Natural killer cell (primary cell): Measurements from ENCODE around the gene USP48. TPM values are rescaled to one million over a fixed set of nuclear protein-coding genes. Genes with fewer than 3 reads are reported as not detected.
A peak's percentile ranks its signal among the peaks of the same experiment; 100 is the strongest.

Experiments
- ATAC-seq, 3 donors: fragments of 150-1000 bp in 2 of 3; fragments of 200-7000 bp in 1 of 3; cut with Tn5 transposase; 1 replicate in 1 of 3; 2 replicates in 2 of 3; pipeline ENCODE4 v1.10.0; 2021; ENCODE audit warnings: mild to moderate bottlenecking in 2 of 3, moderate library complexity in 2 of 3
- DNase-seq, 2 donors: peaks; one replicate each; pipeline versions ENCODE4 v3.0.0 to v3.0.0-alpha.2; 2013 to 2021; ENCODE audit warnings: mixed read lengths in 1 of 2
- H3K27ac ChIP-seq: one replicate; pipeline ENCODE4 v1.5.1; 2013; ENCODE audit warnings: mild to moderate bottlenecking, low read length
- H3K27me3 ChIP-seq: one replicate; pipeline ENCODE4 v1.6.1; 2013; ENCODE audit warnings: low read length; ENCODE audit not compliant: control insufficient read depth, insufficient read depth
- H3K36me3 ChIP-seq: one replicate; pipeline ENCODE4 v1.6.1; 2013; ENCODE audit warnings: low read length; ENCODE audit not compliant: control insufficient read depth, insufficient read depth
- H3K4me1 ChIP-seq: one replicate; pipeline ENCODE4 v1.6.1; 2013; ENCODE audit warnings: low read length; ENCODE audit not compliant: control insufficient read depth, insufficient read depth
- H3K4me3 ChIP-seq: one replicate; pipeline ENCODE4 v1.5.1; 2013; ENCODE audit warnings: low read length
- H3K9me3 ChIP-seq: one replicate; pipeline ENCODE4 v1.6.1; 2013; ENCODE audit warnings: low read length; ENCODE audit not compliant: control insufficient read depth, insufficient read depth
- H3K27ac Mint-ChIP-seq, 2 donors: one replicate each; pipeline ENCODE4 v1.8.0; 2022; ENCODE audit warnings: mild to moderate bottlenecking in 2 of 2, mixed read lengths in 2 of 2, moderate library complexity in 1 of 2
- H3K27me3 Mint-ChIP-seq, 2 donors: one replicate each; pipeline ENCODE4 v1.8.0; 2022; ENCODE audit warnings: low read depth in 2 of 2, mixed read lengths in 2 of 2
- H3K36me3 Mint-ChIP-seq: one replicate; pipeline ENCODE4 v1.8.0; 2022; ENCODE audit warnings: mixed read lengths
- H3K4me1 Mint-ChIP-seq, 2 donors: one replicate each; pipeline ENCODE4 v1.8.0; 2022; ENCODE audit warnings: mixed read lengths in 2 of 2
- H3K4me3 Mint-ChIP-seq: one replicate; pipeline ENCODE4 v1.8.0; 2022; ENCODE audit warnings: mild to moderate bottlenecking, moderate library complexity, mixed read lengths
- H3K9me3 Mint-ChIP-seq, 2 donors: one replicate each; pipeline ENCODE4 v1.8.0; 2022; ENCODE audit warnings: mixed read lengths in 2 of 2
- WGBS: methylation state at CpG from one replicate; pipeline ENCODE4 v1.1.7; 2013; ENCODE audit warnings: missing lambda C conversion rate; ENCODE audit not compliant: insufficient coverage; 5-methylcytosine and 5-hydroxymethylcytosine counted together
- intact Hi-C: fragments of 100-400 bp; cut with micrococcal nuclease; formaldehyde crosslinking; loops from one replicate; pipeline ENCODE4 v1.14.2; 2022
- total RNA-seq, 4 donors: library from RNA; stranded (reverse); fragments of 120-200 nt in 1 of 4; gene quantifications; one replicate each; pipeline versions ENCODE4 v1.2.3 to v1.2.4, GENCODE V29; 2013 to 2022
- TF ChIP-seq, protein P1 (sequence below): fragments of 200-600 bp; IDR thresholded peaks from one replicate; pipeline ENCODE4 v1.8.0; 2022; ENCODE audit warnings: antibody characterized with exemption

The USP48 gene
- total RNA-seq, 3 donors from 2014 or later (not counting 1 experiment from before 2014, with no cell fraction given) = 71.4 to 127 (median 90.5) TPM

DNA sequence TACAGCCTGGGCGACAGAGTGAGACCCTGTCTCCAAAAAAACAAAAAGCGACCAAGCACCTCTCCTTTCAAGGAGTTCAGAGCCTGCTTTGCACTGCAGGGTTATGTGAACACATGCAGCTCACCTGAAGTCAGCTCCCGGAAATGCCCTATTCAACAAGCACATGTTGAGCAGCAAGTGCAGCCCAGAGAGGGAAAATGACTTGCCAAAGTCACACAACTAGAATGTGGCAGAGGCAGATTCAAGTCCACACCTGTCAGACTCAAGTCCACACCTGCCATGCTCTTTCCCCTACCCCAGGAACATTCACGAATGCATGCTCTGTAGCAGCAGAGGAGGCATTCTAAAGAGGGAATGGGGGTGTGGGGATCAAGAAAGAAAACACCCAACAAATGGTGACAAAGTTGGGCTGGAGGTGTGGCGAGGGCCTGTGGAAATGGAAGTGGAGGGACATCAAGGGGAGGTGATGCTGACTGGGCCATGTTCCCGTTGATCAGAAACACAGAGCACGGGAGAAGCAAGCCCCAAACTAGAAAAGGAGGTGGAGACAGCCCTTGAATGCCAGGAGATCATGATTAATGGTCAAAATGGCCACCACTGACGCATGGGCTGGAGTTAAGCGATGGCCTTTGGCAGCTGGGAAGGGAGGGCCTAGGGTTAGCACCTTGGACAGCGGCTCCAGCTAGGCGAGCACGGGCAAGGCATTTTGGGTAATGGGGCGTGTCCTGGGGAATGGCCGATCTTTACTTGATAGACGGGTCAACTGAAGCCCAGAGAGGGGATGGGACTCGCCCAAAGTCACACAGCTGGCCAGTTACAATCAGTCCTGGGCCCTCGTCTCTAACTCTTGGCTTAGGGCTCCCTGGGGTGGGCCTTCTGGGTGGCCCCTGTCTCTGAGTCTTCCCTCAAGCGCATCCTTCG is 135.3 kb downstream of the USP48 start:
- peaks cover 13% of the 10 kb centered on the region for H3K27me3 ChIP-seq
- no peak overlapping the region for H3K27ac ChIP-seq
- Mint-ChIP-seq H3K4me3 (no peak overlapping the region), H3K27ac (no peak overlapping the region), H3K4me1 (peaks cover 6 to 17% of the 10 kb centered on the region in 2 donors), H3K36me3 (no peaks in the 10 kb centered on the region), H3K9me3 (no peaks in the 10 kb centered on the region), H3K27me3 (peaks cover 36 to 37% of the 10 kb centered on the region in 2 donors)
- H3K36me3 ChIP-seq = no peaks in the 10 kb centered on the region
- TF ChIP-seq, protein P1, sequence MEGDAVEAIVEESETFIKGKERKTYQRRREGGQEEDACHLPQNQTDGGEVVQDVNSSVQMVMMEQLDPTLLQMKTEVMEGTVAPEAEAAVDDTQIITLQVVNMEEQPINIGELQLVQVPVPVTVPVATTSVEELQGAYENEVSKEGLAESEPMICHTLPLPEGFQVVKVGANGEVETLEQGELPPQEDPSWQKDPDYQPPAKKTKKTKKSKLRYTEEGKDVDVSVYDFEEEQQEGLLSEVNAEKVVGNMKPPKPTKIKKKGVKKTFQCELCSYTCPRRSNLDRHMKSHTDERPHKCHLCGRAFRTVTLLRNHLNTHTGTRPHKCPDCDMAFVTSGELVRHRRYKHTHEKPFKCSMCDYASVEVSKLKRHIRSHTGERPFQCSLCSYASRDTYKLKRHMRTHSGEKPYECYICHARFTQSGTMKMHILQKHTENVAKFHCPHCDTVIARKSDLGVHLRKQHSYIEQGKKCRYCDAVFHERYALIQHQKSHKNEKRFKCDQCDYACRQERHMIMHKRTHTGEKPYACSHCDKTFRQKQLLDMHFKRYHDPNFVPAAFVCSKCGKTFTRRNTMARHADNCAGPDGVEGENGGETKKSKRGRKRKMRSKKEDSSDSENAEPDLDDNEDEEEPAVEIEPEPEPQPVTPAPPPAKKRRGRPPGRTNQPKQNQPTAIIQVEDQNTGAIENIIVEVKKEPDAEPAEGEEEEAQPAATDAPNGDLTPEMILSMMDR = no peak
- 39% methylated on average over 19 of the region's 19 CpGs for WGBS
- ATAC-seq (peak in 2 of 3 donors; percentile 38 to 46), DNase-seq (peak in 1 of 2 donors; percentile 45)
- H3K4me3 ChIP-seq = no peak overlapping the region
- H3K4me1 ChIP-seq = peaks cover 14% of the 10 kb centered on the region
- intact Hi-C loops = no loop called here
- no peaks in the 10 kb centered on the region for H3K9me3 ChIP-seq

DNA sequence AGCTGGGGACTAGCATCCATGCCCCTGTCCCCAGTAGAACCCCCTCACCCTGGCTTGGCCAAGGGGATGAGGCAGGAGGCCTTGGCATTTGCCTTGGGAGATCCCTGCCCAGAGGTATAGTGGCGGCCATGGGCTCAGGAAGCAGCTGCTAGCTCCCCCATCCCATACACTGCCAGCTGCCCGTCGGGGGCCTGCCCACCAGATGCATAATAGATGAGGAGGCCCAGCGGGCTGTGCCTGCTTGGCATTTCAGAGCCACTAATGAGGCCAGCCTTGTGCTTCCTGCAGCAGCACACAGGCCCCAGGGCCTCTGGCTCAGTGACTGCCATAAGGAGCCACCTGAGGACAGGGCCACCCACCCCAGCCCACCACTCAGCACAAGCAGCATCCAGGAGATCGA is 137.4 kb downstream of the USP48 start:
- Mint-ChIP-seq H3K27ac (no peak overlapping the region), H3K9me3 (no peaks in the 10 kb centered on the region), H3K36me3 (no peaks in the 10 kb centered on the region), H3K27me3 (peaks cover 29 to 30% of the 10 kb centered on the region in 2 donors), H3K4me1 (no peaks in the 10 kb centered on the region), H3K4me3 (no peak overlapping the region)
- Histone ChIP-seq H3K9me3 (no peaks in the 10 kb centered on the region), H3K27me3 (peaks cover 5% of the 10 kb centered on the region), H3K27ac (no peak overlapping the region), H3K4me3 (no peak overlapping the region), H3K4me1 (peaks cover 2% of the 10 kb centered on the region), H3K36me3 (no peaks in the 10 kb centered on the region)
- ATAC-seq (no peak), DNase-seq (no peak)
- TF ChIP-seq, protein P1 = no peak
- intact Hi-C loops = no loop called here
- 79% methylated on average over 5 of the region's 5 CpGs for WGBS

DNA sequence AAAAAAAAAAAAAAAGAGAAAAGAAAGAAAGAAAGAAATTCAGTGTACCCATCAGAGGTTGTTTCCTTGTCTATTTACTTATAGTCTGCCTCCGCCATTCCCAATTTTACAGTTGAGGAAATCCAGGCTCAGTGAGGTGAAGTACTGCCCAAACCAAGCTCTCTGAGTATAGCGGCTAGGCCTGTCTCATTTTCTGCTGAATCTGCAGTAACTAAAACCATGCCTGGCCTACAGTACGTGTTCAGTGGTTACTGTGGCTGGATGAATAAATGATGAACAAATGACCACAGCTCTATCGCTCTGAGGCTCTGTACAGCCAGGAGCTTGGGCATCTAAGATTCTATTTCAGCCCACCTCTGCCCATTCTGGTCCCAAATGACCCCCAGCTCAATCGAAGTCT is 138.0 kb downstream of the USP48 start:
- TF ChIP-seq, protein P1 = no peak
- Histone ChIP-seq H3K4me1 (no peaks in the 10 kb centered on the region), H3K9me3 (no peaks in the 10 kb centered on the region), H3K4me3 (no peak overlapping the region), H3K36me3 (no peaks in the 10 kb centered on the region), H3K27me3 (no peaks in the 10 kb centered on the region), H3K27ac (no peak overlapping the region)
- H3K27ac Mint-ChIP-seq = no peak overlapping the region
- no peak overlapping the region for H3K4me3 Mint-ChIP-seq
- intact Hi-C loops = no loop called here
- ATAC-seq (no peak), DNase-seq (no peak)
- H3K4me1 Mint-ChIP-seq = no peaks in the 10 kb centered on the region
- H3K9me3 Mint-ChIP-seq = no peaks in the 10 kb centered on the region
- H3K27me3 Mint-ChIP-seq = peaks cover 29 to 30% of the 10 kb centered on the region in 2 donors
- no peaks in the 10 kb centered on the region for H3K36me3 Mint-ChIP-seq
- WGBS = 84% methylated on average over 5 of the region's 5 CpGs
